Measurements from ENCODE around the gene CCBE1.

Gene CCBE1

GRCh38 chr18:59395226-59396175 lies 301.7 kb downstream of the CCBE1 start:
- no peak for DNase-seq

- DNase-seq: no peak
Observed at GRCh38 chr18:59393381-59393780, 303.8 kb downstream of the CCBE1 start.

GRCh38 chr18:59388817-59389216 lies 308.4 kb downstream of the CCBE1 start:
- DNase-seq: no peak

- peak in 6 of 58 donors; percentile 2 to 34 (median 11) for DNase-seq
Observed at GRCh38 chr18:59387687-59388565, 309.3 kb downstream of the CCBE1 start.

- DNase-seq: peak in 4 of 58 donors; percentile 1 to 34 (median 15)
Observed at GRCh38 chr18:59386909-59387686, 310.1 kb downstream of the CCBE1 start.

GRCh38 chr18:59385191-59385590 lies 312.0 kb downstream of the CCBE1 start:
- DNase-seq: no peak

- DNase-seq: no peak
Observed at GRCh38 chr18:59383851-59384250, 313.4 kb downstream of the CCBE1 start.

- DNase-seq: no peak
Observed at GRCh38 chr18:59382383-59382782, 314.8 kb downstream of the CCBE1 start.

- DNase-seq: no peak
Observed at GRCh38 chr18:59381949-59382348, 315.3 kb downstream of the CCBE1 start.
